Measurements from ENCODE around the gene ROPN1L.

Gene ROPN1L

GRCh38 chr5:10459080-10460055 is 17.7 kb downstream of the ROPN1L start:
- DNase-seq = no peak

DNA sequence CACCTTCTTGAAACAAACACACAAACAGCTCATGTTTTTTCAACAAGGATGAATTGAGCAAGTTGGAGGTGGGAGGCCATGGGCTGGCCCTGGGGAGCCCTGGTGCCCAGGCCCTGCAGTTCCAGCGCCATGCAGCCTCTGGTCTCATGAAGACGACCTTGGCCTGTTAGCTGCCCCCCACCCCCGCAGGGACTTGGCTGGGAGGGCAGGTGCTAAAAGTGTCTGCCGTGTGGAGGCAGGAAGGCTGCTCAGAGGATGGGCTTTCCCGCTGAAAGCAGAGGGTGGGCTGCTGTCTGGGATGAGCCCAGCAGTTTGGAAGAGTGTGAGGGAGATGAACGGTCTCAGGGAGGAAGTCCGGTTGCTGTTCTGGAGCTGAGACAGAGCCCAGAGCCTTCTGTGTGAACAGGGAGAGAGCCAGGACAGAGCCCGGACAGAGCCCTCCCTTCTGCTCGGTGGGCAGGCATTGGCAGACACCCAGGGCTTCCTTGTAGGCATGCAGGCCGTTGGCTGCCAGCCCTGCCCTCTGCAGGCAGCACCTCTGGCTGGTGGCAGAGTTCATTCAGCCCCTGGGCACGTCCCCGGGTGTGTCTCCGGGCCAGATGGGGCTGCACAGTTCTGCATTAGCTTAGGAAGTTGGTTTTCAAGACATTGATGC is 18.7 kb downstream of the ROPN1L start:
- no peak for DNase-seq

- no peak for DNase-seq
These were observed 19.4 kb downstream of the ROPN1L start for GRCh38 chr5:10461041-10461440.

DNA sequence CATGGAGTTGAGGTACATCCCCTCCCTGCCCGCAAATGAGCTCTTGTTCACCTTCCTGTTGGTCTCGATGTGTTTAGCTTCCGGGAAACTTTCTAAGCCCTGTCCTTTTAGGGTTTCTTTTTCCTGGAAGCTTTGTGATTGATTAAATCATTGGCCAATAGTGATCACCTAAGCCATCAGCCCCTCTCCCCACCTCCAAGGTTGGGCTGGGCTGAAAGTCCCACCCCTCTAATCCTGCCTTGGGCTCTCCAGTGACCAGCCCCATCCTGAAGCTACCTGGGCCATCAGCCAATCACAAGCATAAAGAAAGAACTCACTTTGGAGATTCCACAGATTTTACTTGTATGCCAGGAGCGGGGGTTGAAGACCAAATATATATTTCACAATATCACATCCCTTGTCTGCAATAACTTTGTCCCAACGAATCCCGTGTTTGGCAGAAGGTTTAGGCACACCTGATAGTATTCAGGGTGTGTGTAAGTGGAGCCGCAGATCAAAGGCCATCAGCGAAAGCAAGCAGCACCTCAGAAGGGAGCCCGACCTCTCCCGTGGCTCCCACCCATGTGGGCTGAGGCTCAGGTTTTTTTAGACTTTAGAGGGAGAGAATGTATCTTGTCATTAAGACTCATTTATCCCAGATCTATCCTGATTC is 20.4 kb downstream of the ROPN1L start:
- DNase-seq = no peak

- no peak for DNase-seq
These were observed 21.9 kb downstream of the ROPN1L start for GRCh38 chr5:10463566-10463965.

- DNase-seq = no peak
These were observed 22.5 kb downstream of the ROPN1L start for GRCh38 chr5:10464173-10464572.

DNA sequence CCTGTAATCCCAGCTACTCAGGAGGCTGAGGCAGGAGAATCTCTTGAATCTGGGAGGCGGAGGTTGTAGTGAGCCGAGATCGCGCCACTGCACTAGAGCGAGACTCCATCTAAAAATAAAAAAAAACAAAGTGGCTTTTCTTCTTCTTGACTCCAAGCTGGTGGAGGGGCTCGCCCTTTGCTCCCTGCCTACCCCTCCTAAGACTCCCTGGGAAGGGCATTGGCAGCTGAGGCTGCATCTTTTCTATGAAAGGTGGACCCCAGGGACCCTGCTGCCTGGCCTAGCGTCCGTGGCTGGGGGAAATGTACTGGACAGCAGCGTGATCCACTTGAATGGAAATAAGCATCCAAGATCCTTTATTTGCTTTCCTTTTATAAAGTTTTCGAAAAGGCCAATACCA is 24.0 kb downstream of the ROPN1L start:
- DNase-seq = no peak

GRCh38 chr5:10466446-10467073 is 24.9 kb downstream of the ROPN1L start:
- DNase-seq = no peak

- DNase-seq = peak in 1 of 2 experiments; percentile 29
These were observed 25.9 kb downstream of the ROPN1L start for GRCh38 chr5:10467281-10468198.

GRCh38 chr5:10468256-10468655 is 26.6 kb downstream of the ROPN1L start:
- no peak for DNase-seq

GRCh38 chr5:10469253-10470050 is 27.8 kb downstream of the ROPN1L start:
- no peak for DNase-seq

DNA sequence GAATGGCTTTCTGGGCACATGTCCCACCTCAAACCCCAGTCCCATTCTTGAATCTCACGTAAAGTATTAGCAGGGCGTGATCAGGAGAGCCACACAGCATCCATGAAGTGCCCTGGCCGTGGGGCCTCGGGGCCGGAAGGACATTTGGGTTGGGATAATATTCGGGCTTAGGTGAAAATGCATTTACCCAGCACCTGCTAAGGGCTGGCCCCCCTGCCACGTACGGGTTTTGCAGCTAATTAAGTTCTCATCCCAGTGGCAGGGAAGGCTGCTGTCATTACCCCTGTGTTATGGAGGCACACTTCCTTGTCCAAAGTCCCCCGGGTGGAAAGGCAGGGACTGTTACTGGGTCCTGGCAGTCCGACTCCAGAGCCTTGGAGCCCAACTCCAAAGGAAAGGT is 29.0 kb downstream of the ROPN1L start:
- no peak for DNase-seq

DNA sequence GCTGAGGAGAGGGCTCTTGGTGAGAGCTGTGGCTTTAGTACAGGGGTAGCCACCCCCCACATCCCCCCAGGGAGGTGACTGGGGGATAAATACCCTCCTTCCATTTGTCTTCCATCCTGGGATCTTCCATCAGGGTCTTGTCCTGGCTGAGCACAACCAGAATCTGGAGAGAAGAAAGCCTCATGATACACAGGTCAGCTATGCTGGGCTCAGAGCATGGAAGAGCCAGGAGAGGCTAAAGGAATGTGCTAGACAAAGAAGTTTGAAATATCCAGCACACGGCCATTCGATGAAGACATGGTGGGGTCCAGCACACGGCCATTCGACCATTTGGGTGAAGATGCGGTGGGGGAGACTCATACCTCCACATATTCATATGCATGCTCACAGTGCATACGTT is 30.0 kb downstream of the ROPN1L start:
- no peak for DNase-seq

GRCh38 chr5:10474521-10475075 is 32.9 kb downstream of the ROPN1L start:
- no peak for DNase-seq

- no peak for DNase-seq
These were observed 34.4 kb downstream of the ROPN1L start for GRCh38 chr5:10475931-10476676.

DNA sequence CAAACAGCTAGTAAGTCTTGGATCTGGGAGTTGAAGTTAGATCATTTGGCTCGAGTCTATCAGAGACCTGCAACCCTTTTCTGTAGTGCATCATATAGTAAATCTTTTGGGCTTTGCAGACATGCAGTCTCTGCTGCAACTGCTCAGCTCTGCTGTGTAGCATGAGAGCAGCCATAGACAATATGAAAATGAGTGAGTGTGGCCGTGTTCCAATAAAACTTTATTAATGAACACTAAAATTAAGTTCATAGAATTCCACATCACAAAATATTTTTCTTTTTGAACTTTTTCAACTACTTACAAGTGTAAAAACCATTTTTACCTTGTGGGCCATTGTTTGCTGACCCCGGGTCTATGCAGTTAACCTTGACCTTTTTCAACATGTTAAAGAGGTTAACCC is 35.2 kb downstream of the ROPN1L start:
- DNase-seq = no peak

- no peak for DNase-seq
These were observed 36.3 kb downstream of the ROPN1L start for GRCh38 chr5:10477943-10478342.

DNA sequence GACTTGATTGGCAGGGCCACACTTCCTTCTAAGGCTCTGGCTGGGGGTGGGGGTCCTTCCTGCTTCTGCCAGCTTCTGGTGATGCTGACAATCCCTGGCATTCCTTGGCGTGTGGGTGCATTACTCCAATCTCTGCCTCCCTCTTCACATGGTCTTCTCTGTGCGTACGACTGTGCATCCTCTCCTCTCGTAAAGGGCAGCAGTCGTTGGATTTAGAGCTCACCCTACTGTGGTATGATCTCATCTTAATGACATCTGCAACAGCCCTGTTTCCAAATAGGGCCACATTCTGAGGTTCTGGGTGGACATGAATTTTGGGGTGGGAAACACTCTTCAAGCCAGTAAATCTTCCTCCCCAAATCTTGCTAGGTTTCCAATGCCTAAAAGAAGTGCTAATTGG is 36.8 kb downstream of the ROPN1L start:
- DNase-seq = no peak

GRCh38 chr5:10479154-10479721 is 37.6 kb downstream of the ROPN1L start:
- no peak for DNase-seq
